Measurements from ENCODE around the gene VWA5B1.

GRCh38 chr1:20354610-20355009 is 63.9 kb downstream of the VWA5B1 start:
- TF ChIP-seq CTCF (IDR thresholded peaks at IDR 0.05) = no peak
- TF ChIP-seq POLR2A (IDR thresholded peaks at IDR 0.05) = no peak
- TF ChIP-seq EP300 (IDR thresholded peaks at IDR 0.05) = no peak

Data from stomach (tissue), 4 donors.